ENCODE results near the gene FGD3.

The FGD3 gene

DNA sequence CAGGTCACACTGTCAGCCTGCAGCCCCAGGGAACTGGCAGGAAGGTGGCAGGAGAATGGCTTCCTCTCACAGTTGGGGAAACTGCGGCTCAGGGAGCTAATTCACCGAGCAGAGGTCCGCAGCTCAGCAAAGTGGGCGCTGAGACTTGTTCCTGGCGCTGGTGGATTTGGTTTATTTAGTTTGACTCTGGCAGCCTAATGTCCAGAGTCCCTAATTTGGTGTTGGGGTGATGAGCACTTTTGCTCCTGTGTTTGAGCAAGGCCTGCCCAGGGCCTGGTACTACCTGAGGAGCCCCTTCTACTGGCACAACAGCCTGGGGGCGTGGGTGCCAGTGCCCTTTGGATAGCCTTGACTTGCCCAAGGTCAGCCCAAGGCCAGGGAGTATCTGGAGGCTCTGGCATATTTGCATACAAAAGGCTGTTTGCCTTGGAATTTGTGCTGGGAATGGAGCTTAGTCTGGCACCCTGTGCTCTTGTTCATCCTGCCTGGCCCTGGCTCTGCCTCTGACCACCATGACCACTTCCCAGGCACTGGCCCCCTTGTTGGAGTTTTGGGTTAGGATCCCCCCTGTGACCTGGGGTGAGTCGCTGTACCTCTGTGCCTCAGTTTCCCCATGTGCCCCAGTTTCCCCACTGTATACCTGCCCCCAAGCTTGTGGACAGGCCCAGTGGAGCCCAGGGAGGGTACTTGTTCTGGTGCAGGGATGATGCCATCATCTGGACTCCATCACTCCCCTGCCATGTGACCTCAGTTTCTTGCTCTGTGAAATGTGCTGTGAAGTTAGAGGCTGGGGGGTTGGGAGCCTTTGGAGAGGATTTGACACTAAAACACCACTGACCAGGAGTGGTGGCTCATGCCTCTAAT lies 112.6 kb downstream of the FGD3 start:
- DNase-seq (ENCODE audit: low spot score): no peak
- no peak overlapping the region for H3K27ac ChIP-seq
- H3K4me3 ChIP-seq: no peak overlapping the region

DNA sequence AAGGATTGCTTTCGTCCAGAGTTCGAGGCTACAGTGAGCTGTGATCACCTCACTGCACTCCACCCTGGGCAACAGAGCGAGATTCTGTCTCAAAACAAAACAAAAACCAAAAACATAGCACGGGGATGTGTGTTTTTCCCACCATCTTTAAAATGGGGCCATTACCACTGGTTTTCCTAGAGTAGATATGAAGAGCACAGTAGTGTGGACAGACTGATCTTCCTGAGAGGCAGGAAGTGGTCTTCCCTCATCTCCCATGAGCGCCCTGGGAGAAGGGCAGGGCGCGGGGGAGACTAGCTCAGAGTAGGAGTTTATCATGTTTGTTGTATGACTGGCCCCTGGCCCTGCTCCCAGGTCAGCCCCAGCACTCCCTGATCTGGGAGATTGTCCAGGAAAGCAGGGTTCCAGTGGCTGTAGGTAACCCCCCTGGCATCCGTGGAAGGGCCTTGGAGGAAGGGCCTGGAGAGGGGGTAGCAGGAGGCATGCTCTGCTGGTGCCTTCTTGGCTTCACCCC lies 113.5 kb downstream of the FGD3 start:
- DNase-seq (ENCODE audit: low spot score): no peak
- H3K27ac ChIP-seq: no peak overlapping the region
- no peak overlapping the region for H3K4me3 ChIP-seq
- TF ChIP-seq, protein P1, sequence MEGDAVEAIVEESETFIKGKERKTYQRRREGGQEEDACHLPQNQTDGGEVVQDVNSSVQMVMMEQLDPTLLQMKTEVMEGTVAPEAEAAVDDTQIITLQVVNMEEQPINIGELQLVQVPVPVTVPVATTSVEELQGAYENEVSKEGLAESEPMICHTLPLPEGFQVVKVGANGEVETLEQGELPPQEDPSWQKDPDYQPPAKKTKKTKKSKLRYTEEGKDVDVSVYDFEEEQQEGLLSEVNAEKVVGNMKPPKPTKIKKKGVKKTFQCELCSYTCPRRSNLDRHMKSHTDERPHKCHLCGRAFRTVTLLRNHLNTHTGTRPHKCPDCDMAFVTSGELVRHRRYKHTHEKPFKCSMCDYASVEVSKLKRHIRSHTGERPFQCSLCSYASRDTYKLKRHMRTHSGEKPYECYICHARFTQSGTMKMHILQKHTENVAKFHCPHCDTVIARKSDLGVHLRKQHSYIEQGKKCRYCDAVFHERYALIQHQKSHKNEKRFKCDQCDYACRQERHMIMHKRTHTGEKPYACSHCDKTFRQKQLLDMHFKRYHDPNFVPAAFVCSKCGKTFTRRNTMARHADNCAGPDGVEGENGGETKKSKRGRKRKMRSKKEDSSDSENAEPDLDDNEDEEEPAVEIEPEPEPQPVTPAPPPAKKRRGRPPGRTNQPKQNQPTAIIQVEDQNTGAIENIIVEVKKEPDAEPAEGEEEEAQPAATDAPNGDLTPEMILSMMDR (IDR thresholded peaks at IDR 0.05): no peak

More for the DNA sequence above, 112.6 kb downstream of the FGD3 start:
- TF ChIP-seq, protein P1 (IDR thresholded peaks at IDR 0.05): no peak

DNA sequence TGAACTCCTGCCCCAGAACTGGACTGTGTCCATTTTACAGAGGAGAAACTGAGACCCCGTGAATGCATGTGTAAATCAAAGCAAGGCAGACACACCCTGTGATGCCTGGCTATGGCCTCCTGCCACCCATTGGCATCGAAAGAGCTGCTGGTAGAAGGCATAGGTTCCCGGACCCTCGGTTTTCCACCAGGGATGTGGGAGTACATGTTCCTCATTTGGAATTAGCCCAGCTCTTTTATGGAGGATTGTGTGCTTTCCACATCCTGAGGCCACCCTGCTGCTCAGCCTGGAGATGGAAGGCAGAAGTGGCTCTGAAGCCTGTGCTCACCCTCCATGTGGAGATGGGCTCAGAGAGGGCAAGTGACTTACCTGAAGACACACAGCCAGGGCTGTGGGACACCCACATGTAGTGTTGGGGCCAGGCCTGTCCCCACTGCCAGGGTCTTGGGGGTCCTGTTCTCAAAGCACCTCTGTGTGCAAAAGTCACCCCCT lies 114.0 kb downstream of the FGD3 start:
- no peak overlapping the region for H3K4me3 ChIP-seq
- H3K27ac ChIP-seq: no peak overlapping the region
- DNase-seq (ENCODE audit: low spot score): no peak
- TF ChIP-seq, protein P1 (IDR thresholded peaks at IDR 0.05): no peak

DNA sequence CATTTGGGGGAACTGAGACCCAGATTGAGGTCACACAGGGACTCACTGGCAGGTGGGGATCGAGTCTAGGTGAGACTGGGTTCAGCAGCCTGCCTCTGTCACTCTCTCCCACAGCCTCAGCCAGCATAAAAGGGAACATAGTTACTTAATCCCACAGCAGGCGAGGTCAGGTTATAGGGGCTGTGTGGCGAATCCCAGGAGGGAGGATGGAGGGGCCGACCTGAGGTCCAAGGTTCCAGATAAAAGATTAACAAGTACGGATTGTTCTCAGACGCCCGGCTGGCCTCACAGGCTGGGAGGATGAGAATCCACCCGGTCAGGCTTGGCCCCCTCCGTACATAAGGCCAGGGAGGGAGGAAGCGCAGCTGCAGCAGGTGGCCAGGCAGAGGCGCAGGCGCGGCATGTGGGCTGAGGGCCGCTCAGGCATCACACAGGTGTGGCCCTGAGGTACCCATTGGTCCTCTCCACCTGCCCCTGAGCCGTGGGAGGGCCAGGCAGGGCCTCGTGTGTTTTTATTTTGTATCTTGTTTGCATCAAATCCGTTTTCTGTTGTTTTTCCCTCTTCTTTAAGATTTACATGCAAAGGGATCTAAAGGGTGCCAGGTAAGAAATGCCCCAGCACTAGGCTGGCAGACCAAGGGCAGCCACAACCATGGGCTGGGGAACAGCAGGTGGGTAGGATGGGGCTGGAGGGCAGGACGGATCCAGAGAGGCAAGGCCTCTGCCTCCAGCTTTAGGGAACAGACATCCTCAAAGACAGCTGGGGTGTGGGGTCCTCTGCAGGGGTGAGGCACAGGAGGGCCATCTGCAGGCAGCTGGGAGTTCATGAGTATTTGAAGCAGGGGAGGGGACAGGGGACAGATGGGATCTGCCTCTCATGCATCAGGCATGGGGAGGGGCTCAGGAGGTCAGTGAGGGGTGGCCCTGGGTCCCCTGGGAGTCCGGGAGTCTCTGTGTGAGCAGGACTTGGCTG lies 114.8 kb downstream of the FGD3 start:
- H3K27ac ChIP-seq: no peak overlapping the region
- H3K4me3 ChIP-seq: no peak overlapping the region
- DNase-seq (ENCODE audit: low spot score): no peak
- TF ChIP-seq, protein P1 (IDR thresholded peaks at IDR 0.05): no peak

DNA sequence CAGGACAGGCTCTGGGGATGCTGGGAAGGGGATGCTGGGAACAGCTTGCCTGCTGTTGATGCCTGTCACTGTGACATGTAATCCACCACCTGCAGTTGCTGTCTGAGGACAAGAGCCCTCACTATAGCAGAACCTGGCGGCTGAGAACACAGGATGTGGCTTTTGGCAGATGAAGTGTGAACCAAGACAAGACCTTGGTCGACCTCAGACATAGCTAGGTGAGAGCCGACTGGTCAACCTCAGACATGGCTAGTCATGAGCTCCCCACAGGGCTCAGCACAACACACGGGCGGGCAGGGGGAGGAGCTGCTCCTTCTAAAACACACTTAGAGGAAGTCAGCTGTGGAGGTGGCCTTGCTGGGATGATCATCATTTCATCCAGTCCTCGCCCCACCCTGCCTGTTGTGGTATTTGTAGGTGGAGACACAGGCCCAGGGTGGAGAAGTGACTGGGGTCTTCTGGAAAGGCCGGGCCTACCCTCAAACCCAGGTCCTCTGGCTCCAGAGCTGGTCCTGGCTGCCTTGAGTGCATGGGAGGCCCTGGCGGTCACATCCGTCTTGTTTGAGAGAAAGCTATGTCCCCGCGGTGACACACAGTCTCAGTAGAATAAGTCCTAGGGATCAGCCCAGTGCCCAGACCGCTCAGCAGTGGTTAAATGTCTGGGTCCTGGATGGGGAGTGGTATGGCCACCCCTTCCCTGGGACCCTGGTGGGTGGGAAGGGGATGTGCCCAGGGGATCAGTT lies 117.2 kb downstream of the FGD3 start:
- no peak overlapping the region for H3K4me3 ChIP-seq
- no peak overlapping the region for H3K27ac ChIP-seq
- TF ChIP-seq, protein P1 (IDR thresholded peaks at IDR 0.05): no peak
- no peak for DNase-seq (ENCODE audit: low spot score)

DNA sequence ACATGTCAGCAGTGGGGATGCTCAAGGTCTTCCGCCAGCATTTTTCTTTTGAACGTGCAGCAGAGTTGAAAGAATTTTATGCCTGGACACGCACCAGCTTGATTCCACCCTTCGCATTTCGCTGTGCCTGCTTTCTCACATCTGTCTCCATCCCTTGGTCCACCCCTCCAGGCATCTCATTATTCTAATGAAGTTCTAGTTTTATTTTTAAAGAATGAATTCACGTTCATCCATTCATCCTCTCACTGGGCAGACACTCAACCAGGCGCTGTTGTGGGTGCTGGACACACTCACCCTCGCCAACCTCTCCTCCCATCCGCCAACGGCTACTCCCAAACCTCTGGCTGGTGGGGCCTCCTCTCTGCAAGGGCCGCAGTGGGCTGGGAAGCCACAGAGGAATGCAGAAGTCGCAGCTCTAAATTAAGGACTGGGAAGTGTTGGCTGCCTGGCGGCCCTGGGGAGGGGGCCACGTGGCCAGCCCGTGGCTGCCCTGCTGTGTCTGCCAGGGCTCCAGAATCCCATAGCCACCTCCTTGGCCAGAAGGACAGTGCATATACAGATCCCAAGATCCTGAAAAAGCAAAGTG lies 117.9 kb downstream of the FGD3 start:
- DNase-seq (ENCODE audit: low spot score): no peak
- TF ChIP-seq, protein P1 (IDR thresholded peaks at IDR 0.05): no peak
- Histone ChIP-seq H3K27ac (no peak overlapping the region), H3K4me3 (no peak overlapping the region)

Measured in coronary artery (tissue), 2 donors.